HepG2 (cell line): ENCODE data around the gene MYH10.
A peak's percentile ranks its signal among the peaks of the same experiment; 100 is the strongest.

Source experiments
- BCL3 ChIP-seq: sonication (generic); formaldehyde crosslinking; IDR thresholded peaks from 2 replicates; pipeline ENCODE4 v1.5.1; 2020; ENCODE audit warnings: mild to moderate bottlenecking, missing genetic modification reagents, moderate library complexity
- CBX5 ChIP-seq: sonication (generic); formaldehyde crosslinking; IDR thresholded peaks from 2 replicates; pipeline ENCODE4 v1.4.0; 2020; ENCODE audit warnings: missing genetic modification reagents, borderline replicate concordance
- FOSL2 ChIP-seq: sonication (generic); formaldehyde crosslinking; IDR thresholded peaks from 2 replicates; pipeline ENCODE4 v1.4.0; 2020; ENCODE audit warnings: missing genetic modification reagents
- FOXK1 ChIP-seq: sonication (generic); formaldehyde crosslinking; IDR thresholded peaks from 2 replicates; pipeline ENCODE4 v1.4.0; 2020; ENCODE audit warnings: low read depth, missing genetic modification reagents, borderline replicate concordance
- HOXA7 ChIP-seq: sonication (generic); formaldehyde crosslinking; IDR thresholded peaks from 2 replicates; pipeline ENCODE4 v1.8.1; 2022; ENCODE audit warnings: mild to moderate bottlenecking, missing genetic modification reagents, moderate library complexity
- PBX3 ChIP-seq: sonication (generic); formaldehyde crosslinking; IDR thresholded peaks from 2 replicates; pipeline ENCODE4 v1.8.1; 2023; ENCODE audit warnings: missing genetic modification reagents, inconsistent platforms, borderline replicate concordance
- POLR2A ChIP-seq, 2 experiments: IDR thresholded peaks; 2 replicates each; pipeline ENCODE4 v1.6.1; 2011; ENCODE audit warnings: low read depth in 2 of 2, low read length in 2 of 2, mild to moderate bottlenecking in 1 of 2, moderate library complexity in 1 of 2; ENCODE audit not compliant: insufficient read depth in 1 of 2
- RNF2 ChIP-seq: fragments of 450-650 bp; conservative IDR thresholded peaks from 2 replicates; pipeline ENCODE4 v1.6.1; 2016; ENCODE audit warnings: low read depth
- STAT6 ChIP-seq: sonication (generic); formaldehyde crosslinking; IDR thresholded peaks from 2 replicates; pipeline ENCODE4 v1.4.0; 2020; ENCODE audit warnings: missing genetic modification reagents, mild to moderate bottlenecking, borderline replicate concordance
- ZNF282 ChIP-seq: fragments of 450-650 bp; IDR thresholded peaks from 2 replicates; pipeline ENCODE4 v1.6.1; 2018; ENCODE audit not compliant: partially characterized antibody
- ZNF335 ChIP-seq: sonication (generic); formaldehyde crosslinking; IDR thresholded peaks from 2 replicates; pipeline ENCODE4 v1.4.0; 2020; ENCODE audit warnings: missing genetic modification reagents
- ZNF878 ChIP-seq: sonication (generic); formaldehyde crosslinking; IDR thresholded peaks from 2 replicates; pipeline ENCODE4 v1.8.1; 2023; ENCODE audit warnings: mild to moderate bottlenecking, missing genetic modification reagents, moderate library complexity

- TF ChIP-seq HOXA7 (CRISPR knock-in tag) (no peak), ZNF282 (no peak), FOXK1 (CRISPR knock-in tag) (no peak), ZNF878 (no peak), STAT6 (CRISPR knock-in tag) (no peak), ZNF335 (CRISPR knock-in tag) (no peak), CBX5 (CRISPR knock-in tag) (no peak), FOSL2 (CRISPR knock-in tag) (no peak), PBX3 (CRISPR knock-in tag) (no peak), POLR2A (IDR thresholded peaks at IDR 0.05; ENCODE audit: insufficient read depth in 1 of 2, low read depth in 2 of 2, low read length in 2 of 2) (0 out of 4 replicates have a peak, but pooled peaks of 1 of the 2 experiments have one; percentile 12), BCL3 (CRISPR knock-in tag) (peak; percentile 40; the same call in 1 of the 2 replicates), RNF2 (no peak)
Measured at GRCh38 chr17:8436169-8436843, 194.2 kb downstream of the MYH10 start.
